NT2/D1 (cell line): Measurements from ENCODE around the gene MAP1LC3B2.

Experiments used
- SUZ12 ChIP-seq: IDR thresholded peaks from 2 replicates; pipeline ENCODE4 v1.6.1; 2011; ENCODE audit not compliant: insufficient read length, insufficient read depth; ENCODE audit errors: extremely low read depth
- YY1 ChIP-seq: IDR thresholded peaks from 2 replicates; pipeline ENCODE4 v1.6.1; 2011; ENCODE audit not compliant: insufficient read length, insufficient read depth
- ZNF274 ChIP-seq: IDR thresholded peaks from 2 replicates; pipeline ENCODE4 v1.6.1; 2011; ENCODE audit warnings: mild to moderate bottlenecking, low read depth, low read length

DNA sequence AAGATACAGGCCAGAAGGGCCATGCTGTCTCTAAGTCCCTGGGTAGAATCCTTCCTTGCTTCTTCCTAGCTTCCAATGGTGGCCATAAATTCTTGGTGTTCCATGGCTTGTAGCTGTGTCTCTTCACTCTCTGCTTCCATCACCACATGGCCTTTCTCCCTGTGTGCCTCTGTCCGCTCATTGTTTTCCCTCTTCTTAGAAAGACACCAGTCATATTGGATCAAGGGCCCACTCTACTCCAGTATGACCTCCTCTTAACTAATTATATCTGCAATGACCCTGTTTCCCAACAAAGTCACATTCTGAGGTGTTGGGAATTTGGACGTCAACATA, 7.6 kb upstream of the MAP1LC3B2 start:
- no peak for TF ChIP-seq YY1
- no peak for TF ChIP-seq ZNF274
- TF ChIP-seq SUZ12 = no peak
